ENCODE measurements around the gene CTIF.
"Not testable (repeated sequence)": the region's sequence is repeated elsewhere in the genome, so short reads cannot be mapped to it uniquely, and the experiment has no call there.

Gene CTIF

GRCh38 chr18:48711651-48712486 lies 173.0 kb downstream of the CTIF start:
- DNase-seq (ENCODE audit: low read depth), result no peak

- DNase-seq (ENCODE audit: low read depth), result no peak
These were observed 174.5 kb downstream of the CTIF start for GRCh38 chr18:48713309-48713708.

DNA sequence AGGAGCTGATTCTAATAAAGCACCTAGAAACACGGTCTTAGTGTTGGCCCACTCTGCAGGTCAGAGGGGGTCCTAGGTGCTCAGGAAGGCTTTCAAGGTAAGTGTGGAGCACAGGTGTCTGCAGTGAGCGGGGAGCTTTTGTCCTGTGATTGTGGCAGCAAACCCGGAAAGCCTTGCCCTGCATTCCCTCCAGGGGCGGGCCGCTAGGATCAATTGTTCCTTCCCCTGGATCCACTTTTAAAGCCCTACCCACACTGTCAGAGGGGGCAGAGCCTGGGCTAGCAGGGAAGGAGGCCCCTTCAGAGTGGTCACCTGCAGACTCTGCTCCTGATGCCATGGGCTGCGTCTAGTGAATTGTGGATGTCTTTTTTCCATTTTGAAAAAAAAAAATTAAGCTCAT lies 176.0 kb downstream of the CTIF start:
- DNase-seq (ENCODE audit: low read depth), result no peak

- DNase-seq (ENCODE audit: low read depth), result no peak
These were observed 177.0 kb downstream of the CTIF start for GRCh38 chr18:48715711-48716361.

DNA sequence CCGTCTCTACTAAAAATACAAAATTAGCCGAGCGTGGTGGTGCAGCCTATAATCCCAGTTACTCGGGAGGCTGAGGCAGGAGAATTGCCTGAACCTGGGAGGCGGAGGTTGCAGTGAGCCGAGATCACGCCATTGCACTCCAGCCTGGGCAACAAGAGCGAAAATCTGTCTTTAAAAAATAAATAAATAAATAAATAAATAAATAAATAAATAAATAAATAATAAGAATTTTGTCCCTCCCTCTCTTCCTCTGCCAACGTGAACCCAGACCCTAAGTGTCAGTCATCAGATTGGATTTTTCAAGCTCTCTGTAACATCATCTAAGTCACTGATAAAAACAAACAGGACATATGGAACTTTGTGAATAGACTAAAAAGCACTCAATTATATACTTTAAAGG lies 178.4 kb downstream of the CTIF start:
- not testable (repeated sequence) for DNase-seq (ENCODE audit: low read depth)

GRCh38 chr18:48718251-48718959 lies 179.6 kb downstream of the CTIF start:
- no peak for DNase-seq (ENCODE audit: low read depth)

- DNase-seq (ENCODE audit: low read depth), result no peak
These were observed 180.6 kb downstream of the CTIF start for GRCh38 chr18:48719388-48719787.

DNA sequence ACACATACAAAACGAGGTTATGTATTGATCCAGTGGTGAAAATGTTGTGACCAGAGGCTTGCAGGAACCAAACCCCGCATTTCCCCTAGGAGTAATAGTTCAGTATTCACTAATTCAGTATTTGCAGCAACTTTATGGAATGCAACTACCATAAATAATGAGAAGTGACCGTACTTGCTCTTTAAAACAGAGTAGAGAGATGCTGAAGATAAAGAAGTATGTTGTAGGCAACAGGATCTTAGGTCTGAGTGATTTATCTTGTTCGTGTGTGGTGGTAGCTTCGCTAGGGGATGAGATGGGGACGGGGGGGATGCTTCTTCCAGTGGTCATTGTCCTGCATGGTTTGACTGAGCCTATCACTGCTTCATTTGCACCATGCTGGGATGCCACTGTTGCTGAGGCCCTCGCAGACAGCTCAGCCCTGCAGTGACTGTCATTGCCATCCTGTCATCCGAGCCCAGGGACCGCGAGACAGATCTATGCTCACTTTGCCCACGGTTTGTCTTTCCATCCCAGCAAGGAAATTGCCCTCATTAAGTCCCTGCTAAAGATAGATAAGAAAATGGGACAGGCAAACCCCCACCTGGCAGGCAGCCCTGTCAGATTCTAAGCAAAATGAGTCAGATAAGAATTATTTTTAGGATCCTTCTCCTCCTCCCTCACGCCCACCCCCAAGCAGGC lies 181.3 kb downstream of the CTIF start:
- DNase-seq (ENCODE audit: low read depth), result no peak

- no peak for DNase-seq (ENCODE audit: low read depth)
These were observed 181.8 kb downstream of the CTIF start for GRCh38 chr18:48720655-48721025.

DNA sequence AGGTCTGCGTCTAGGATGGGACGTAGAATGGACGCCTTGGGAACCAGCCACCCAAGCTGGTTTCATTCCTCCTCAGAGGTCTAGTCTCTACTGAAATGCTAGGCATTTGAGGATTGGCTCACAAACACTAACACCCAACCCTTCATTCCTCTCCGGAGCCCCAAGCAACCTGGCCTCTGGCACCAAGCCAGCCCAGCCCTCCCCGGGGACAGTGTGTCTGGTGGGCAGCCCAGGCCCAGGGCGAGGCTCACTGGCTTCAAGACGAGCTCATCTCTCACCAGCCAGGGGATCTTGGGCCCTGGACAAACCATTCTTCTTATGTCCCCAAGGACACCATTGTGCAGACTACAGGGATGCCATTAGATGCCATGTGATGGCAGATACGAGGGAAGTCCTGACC lies 182.5 kb downstream of the CTIF start:
- no peak for DNase-seq (ENCODE audit: low read depth)

GRCh38 chr18:48723016-48723415 lies 184.2 kb downstream of the CTIF start:
- no peak for DNase-seq (ENCODE audit: low read depth)

GRCh38 chr18:48723837-48724236 lies 185.0 kb downstream of the CTIF start:
- no peak for DNase-seq (ENCODE audit: low read depth)

DNA sequence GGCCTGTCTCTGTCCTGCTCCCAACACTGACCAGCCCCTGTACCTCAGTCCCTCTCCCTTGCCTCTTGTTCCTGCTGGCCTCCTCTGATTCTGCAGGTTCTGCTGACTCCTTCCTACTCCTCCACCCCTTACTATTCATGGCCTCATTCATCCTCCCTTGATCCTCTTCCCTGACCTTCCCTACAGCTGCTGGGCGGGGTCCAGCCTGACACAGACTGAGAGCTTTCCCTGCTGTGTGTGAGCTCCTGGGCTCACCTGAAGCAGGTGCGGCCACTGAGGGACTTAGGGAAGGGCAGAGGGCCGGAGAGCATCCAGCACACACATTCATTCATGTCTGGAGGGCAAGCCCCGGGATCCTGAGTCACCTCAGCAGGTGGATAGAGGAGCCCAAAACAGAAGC lies 185.6 kb downstream of the CTIF start:
- no peak for DNase-seq (ENCODE audit: low read depth)

DNA sequence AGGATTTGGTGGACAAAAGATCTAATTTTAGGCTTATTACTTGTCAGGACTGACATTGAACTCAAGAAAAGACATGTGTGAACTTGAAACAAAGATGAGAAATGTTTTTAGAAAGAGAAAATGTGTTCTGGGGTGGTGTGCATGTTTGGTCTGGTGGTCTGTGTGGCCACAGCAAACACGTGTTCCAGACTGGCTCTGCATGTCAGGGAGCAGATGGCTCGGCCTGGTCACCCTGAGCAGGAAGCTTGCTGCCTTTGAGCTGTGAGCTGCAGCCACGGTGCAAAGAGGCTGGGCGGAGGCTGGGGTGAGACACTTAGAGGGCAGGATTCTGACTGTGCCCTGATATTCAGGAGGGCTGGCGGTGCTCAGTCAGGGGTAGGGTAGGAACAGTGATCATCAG lies 186.1 kb downstream of the CTIF start:
- no peak for DNase-seq (ENCODE audit: low read depth)

DNA sequence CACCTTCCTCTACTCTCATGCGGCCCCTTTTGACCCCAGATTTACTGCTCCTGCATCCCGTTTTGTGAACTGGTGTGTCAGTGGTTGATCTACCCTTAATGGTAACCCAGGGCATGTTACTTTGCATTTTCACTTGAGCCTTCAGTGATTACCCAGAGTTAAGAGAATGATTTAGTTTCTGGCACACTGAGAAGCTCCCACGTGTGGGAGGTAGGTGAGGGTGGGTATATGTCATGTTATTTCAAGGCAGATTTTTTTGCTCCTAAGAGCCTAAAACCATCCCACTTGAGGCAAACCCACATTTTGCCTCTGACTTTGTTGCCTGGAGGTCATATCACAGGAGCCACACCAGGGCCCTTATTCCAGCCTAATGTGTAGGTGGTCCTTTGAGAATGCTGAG lies 186.7 kb downstream of the CTIF start:
- DNase-seq (ENCODE audit: low read depth), result no peak

DNA sequence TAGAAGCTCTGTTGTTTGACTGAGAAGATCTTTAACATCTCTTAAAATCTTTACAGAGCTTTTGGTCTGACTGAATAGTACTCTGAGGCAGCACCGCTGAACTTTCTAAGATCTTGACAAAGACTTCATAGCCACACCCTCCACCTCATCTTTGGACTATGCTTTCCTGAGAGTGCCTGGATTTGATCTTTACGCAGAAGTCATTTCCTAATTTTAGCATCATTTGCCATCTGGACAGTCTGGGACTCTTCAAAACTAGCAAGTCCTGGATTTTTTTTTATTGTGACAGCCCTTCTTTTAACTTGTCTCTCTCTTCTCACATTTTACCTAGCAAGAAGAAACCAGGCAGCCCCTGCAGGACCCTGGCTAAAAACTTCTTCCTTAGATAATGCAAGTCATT lies 188.8 kb downstream of the CTIF start:
- DNase-seq (ENCODE audit: low read depth), result no peak

- no peak for DNase-seq (ENCODE audit: low read depth)
These were observed 189.5 kb downstream of the CTIF start for GRCh38 chr18:48728204-48728833.

DNA sequence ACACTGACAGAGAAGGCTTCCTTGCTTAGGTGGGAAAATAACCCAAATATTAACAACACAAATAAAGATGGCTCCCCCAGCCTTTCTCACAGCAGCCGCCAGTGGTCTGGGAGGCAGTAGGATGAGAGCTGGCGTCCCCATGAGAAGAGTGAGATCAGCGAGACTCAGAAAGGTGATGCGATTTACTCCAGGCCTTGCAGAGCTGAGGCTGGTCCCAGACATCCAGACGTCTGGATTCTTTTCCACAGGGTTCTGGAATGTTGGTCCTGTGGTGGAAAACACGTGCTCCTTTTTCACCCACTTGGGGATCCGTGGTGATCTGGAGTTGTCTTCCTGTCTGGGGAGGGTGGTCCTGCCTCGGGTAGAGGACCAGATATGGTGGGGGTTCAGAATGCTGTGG lies 190.6 kb downstream of the CTIF start:
- no peak for DNase-seq (ENCODE audit: low read depth)

DNA sequence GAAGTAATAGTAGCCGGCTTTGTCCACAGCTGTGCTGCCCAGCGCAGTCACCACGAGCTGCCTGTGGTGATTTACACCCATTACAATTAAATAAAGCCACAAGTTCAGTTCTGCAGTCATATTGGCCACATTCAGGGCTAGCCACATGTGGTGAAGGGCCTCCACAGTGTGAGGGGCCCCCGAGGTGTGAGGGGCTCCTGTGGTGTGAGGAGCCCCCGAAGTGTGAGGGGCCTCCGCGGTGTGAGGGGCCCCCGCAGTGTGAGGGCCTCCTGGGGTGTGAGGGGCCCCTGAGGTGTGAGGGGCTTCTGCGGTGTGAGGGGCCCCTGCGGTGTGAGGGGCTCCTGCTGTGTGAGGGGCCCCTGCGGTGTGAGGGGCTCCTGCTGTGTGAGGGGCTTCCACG lies 191.2 kb downstream of the CTIF start:
- no peak for DNase-seq (ENCODE audit: low read depth)

- no peak for DNase-seq (ENCODE audit: low read depth)
These were observed 194.1 kb downstream of the CTIF start for GRCh38 chr18:48732767-48733424.

DNA sequence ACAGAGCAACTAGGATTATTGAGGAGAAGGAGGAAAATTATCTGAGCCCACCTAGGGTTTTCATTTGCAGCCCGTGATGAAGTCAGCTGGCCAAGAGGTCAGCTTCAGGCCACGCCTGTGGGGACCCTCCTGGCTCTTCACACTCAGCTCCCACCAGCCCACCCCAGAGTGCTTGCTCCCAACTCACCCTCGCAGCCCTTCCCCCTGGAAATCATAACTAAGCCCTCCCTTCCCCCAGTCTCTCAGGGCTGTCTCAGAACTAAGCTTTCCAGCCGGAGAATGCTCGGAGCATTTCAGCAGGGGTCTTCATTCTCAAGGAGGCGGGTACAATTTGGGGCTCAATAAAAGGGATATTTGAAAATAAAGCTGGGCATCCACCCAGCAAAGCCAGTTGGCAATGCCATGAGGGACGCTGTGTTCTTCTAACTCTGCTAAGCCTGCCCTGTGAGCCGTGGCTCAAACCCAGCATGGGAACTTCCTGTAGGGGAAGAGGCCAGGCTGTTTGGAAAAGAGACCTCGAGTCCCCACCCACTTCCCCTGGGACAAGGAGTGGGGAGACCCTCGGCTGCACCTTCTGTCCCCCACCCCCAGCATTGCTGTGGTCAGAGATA lies 194.9 kb downstream of the CTIF start:
- DNase-seq (ENCODE audit: low read depth), result no peak

Measured in stimulated activated CD8-positive, alpha-beta memory T cell treated with anti-CD3 and anti-CD28 coated beads, Interleukin-15, amount 100 ng/mL, for 24 hours (primary cell).